Stimulated activated naive CD8-positive, alpha-beta T cell treated with anti-CD3 and anti-CD28 coated beads, Interleukin-15, amount 100 ng/mL, for 72 hours (primary cell): ENCODE results near the gene SYNGR3.
"Not testable (repeated sequence)": the region's sequence is repeated elsewhere in the genome, so short reads cannot be mapped to it uniquely, and the experiment has no call there.

Experiments used
- ATAC-seq: fragments of 150-1000 bp; cut with Tn5 transposase; 2 replicates; pipeline ENCODE4 v1.10.0; 2021; ENCODE audit warnings: mild to moderate bottlenecking, moderate library complexity
- DNase-seq, 2 donors: peaks; one replicate each; pipeline ENCODE4 v3.0.0; 2021 to 2022
- H3K27ac Mint-ChIP-seq, 2 donors: one replicate each; pipeline ENCODE4 v1.8.0; 2022; ENCODE audit warnings: mild to moderate bottlenecking in 2 of 2, mixed read lengths in 2 of 2, moderate library complexity in 2 of 2
- H3K27me3 Mint-ChIP-seq: one replicate; pipeline ENCODE4 v1.8.0; 2022; ENCODE audit warnings: mixed read lengths
- H3K4me1 Mint-ChIP-seq: one replicate; pipeline ENCODE4 v1.8.0; 2022; ENCODE audit warnings: mild to moderate bottlenecking, mixed read lengths
- H3K4me3 Mint-ChIP-seq, 2 donors: one replicate each; pipeline ENCODE4 v1.8.0; 2022; ENCODE audit warnings: mild to moderate bottlenecking in 2 of 2, mixed read lengths in 2 of 2, moderate library complexity in 1 of 2
- H3K9me3 Mint-ChIP-seq, 2 donors: one replicate each; pipeline ENCODE4 v1.8.0; 2022; ENCODE audit warnings: mixed read lengths in 2 of 2

The SYNGR3 gene

GRCh38 chr16:2005646-2006045 is 15.9 kb downstream of the SYNGR3 start:
- DNase-seq, result no peak
- Mint-ChIP-seq H3K27ac (peak overlapping the region in 1 of 2 donors; percentile 80), H3K9me3 (no peaks in the 10 kb centered on the region), H3K4me1 (peaks cover 59% of the 10 kb centered on the region), H3K27me3 (no peaks in the 10 kb centered on the region), H3K4me3 (peak overlapping the region in 1 of 2 donors; percentile 70)
- ATAC-seq, result no peak

- ATAC-seq, result no peak
- H3K27ac Mint-ChIP-seq, result peak overlapping the region in 1 of 2 donors; percentile 84
- no peak for DNase-seq
- H3K4me3 Mint-ChIP-seq, result peak overlapping the region; percentile 96 to 97
- H3K27me3 Mint-ChIP-seq, result no peaks in the 10 kb centered on the region
- peaks cover 59% of the 10 kb centered on the region for H3K4me1 Mint-ChIP-seq
- H3K9me3 Mint-ChIP-seq, result no peaks in the 10 kb centered on the region
Observed at GRCh38 chr16:2006317-2006716, 16.5 kb downstream of the SYNGR3 start.

- Mint-ChIP-seq H3K4me3 (peak overlapping the region; percentile 96 to 97), H3K27me3 (no peaks in the 10 kb centered on the region)
- DNase-seq, result no peak
Observed at GRCh38 chr16:2007081-2007836, 17.5 kb downstream of the SYNGR3 start.

GRCh38 chr16:2008009-2008526 is 18.3 kb downstream of the SYNGR3 start:
- Mint-ChIP-seq H3K4me3 (peak overlapping the region; percentile 96 to 97), H3K9me3 (no peaks in the 10 kb centered on the region), H3K27me3 (no peaks in the 10 kb centered on the region), H3K4me1 (peaks cover 59% of the 10 kb centered on the region), H3K27ac (peak overlapping the region; percentile 94 to 95)
- ATAC-seq (peak; percentile 40), DNase-seq (peak; percentile 31 to 58)

More at GRCh38 chr16:2007081-2007836, 17.5 kb downstream of the SYNGR3 start:
- Mint-ChIP-seq H3K4me1 (peaks cover 59% of the 10 kb centered on the region), H3K27ac (peak overlapping the region; percentile 94 to 95), H3K9me3 (no peaks in the 10 kb centered on the region)
- ATAC-seq, result no peak

- ATAC-seq, result peak; percentile 11
- H3K4me1 Mint-ChIP-seq, result peaks cover 59% of the 10 kb centered on the region
- peak; percentile 23 to 53 for DNase-seq
Observed at GRCh38 chr16:2008631-2009163, 18.9 kb downstream of the SYNGR3 start.

GRCh38 chr16:2009164-2009711 is 19.5 kb downstream of the SYNGR3 start:
- peak in 1 of 2 donors; percentile 31 for DNase-seq
- Mint-ChIP-seq H3K27me3 (no peaks in the 10 kb centered on the region), H3K4me3 (peak overlapping the region; percentile 96 to 97), H3K27ac (peak overlapping the region; percentile 94 to 95), H3K9me3 (no peaks in the 10 kb centered on the region), H3K4me1 (peaks cover 54% of the 10 kb centered on the region)
- ATAC-seq, result peak; percentile 47

More at GRCh38 chr16:2008631-2009163, 18.9 kb downstream of the SYNGR3 start:
- no peaks in the 10 kb centered on the region for H3K9me3 Mint-ChIP-seq
- peak overlapping the region; percentile 96 to 97 for H3K4me3 Mint-ChIP-seq
- H3K27me3 Mint-ChIP-seq, result no peaks in the 10 kb centered on the region
- peak overlapping the region; percentile 94 to 95 for H3K27ac Mint-ChIP-seq

GRCh38 chr16:2009791-2010510 is 20.2 kb downstream of the SYNGR3 start, which contains the start of gene ZNF598:
Gene ZNF598 (minus strand): TSS chr16:2009821.
- ATAC-seq, result peak; percentile 93
- Mint-ChIP-seq H3K27me3 (no peaks in the 10 kb centered on the region), H3K9me3 (no peaks in the 10 kb centered on the region), H3K4me1 (peaks cover 47% of the 10 kb centered on the region), H3K27ac (peak within 1 kb of the TSS; percentile 97), H3K4me3 (peak within 1 kb of the TSS; percentile 96 to 97)
- peak; percentile 76 to 79 for DNase-seq

- not testable (repeated sequence) for H3K27me3 Mint-ChIP-seq, H3K4me3 Mint-ChIP-seq, H3K9me3 Mint-ChIP-seq, DNase-seq, H3K27ac Mint-ChIP-seq, ATAC-seq
- peaks cover 29% of the 10 kb centered on the region for H3K4me1 Mint-ChIP-seq
Observed at GRCh38 chr16:2011726-2012125, 22.0 kb downstream of the SYNGR3 start.

GRCh38 chr16:2013527-2013926 is 23.8 kb downstream of the SYNGR3 start:
- H3K9me3 Mint-ChIP-seq, result no peaks in the 10 kb centered on the region
- H3K4me3 Mint-ChIP-seq, result no peak overlapping the region
- ATAC-seq, result no peak
- H3K27ac Mint-ChIP-seq, result no peak overlapping the region
- H3K4me1 Mint-ChIP-seq, result peaks cover 11% of the 10 kb centered on the region
- DNase-seq, result no peak
- peaks cover 9% of the 10 kb centered on the region for H3K27me3 Mint-ChIP-seq

- peak overlapping the region; percentile 52 to 59 for H3K27ac Mint-ChIP-seq
- H3K4me1 Mint-ChIP-seq, result peaks cover 9% of the 10 kb centered on the region
- no peaks in the 10 kb centered on the region for H3K9me3 Mint-ChIP-seq
- H3K4me3 Mint-ChIP-seq, result no peak overlapping the region
- ATAC-seq, result no peak
- H3K27me3 Mint-ChIP-seq, result peaks cover 27% of the 10 kb centered on the region
- no peak for DNase-seq
Observed at GRCh38 chr16:2015117-2015946, 25.6 kb downstream of the SYNGR3 start.

GRCh38 chr16:2015947-2016208 is 26.1 kb downstream of the SYNGR3 start:
- DNase-seq, result no peak
- Mint-ChIP-seq H3K4me1 (peaks cover 11% of the 10 kb centered on the region), H3K27ac (no peak overlapping the region), H3K27me3 (peaks cover 32% of the 10 kb centered on the region), H3K9me3 (no peaks in the 10 kb centered on the region), H3K4me3 (no peak overlapping the region)
- no peak for ATAC-seq

GRCh38 chr16:2016407-2016922 is 26.7 kb downstream of the SYNGR3 start:
- Mint-ChIP-seq H3K27ac (peak overlapping the region in 1 of 2 donors; percentile 48), H3K4me3 (no peak overlapping the region), H3K4me1 (peaks cover 17% of the 10 kb centered on the region), H3K27me3 (peaks cover 38% of the 10 kb centered on the region), H3K9me3 (no peaks in the 10 kb centered on the region)
- DNase-seq, result no peak
- ATAC-seq, result no peak

- Mint-ChIP-seq H3K4me1 (peaks cover 43% of the 10 kb centered on the region), H3K27ac (peak within 1 kb of the TSS in 1 of 2 donors; percentile 59), H3K9me3 (no peaks in the 10 kb centered on the region), H3K4me3 (peak within 1 kb of the TSS; percentile 71 to 86), H3K27me3 (peaks cover 55% of the 10 kb centered on the region)
- DNase-seq, result peak; percentile 40 to 41
- peak; percentile 33 for ATAC-seq
Observed at GRCh38 chr16:2019518-2019920, 29.7 kb downstream of the SYNGR3 start, which contains the start of gene NPW. Gene NPW (plus strand): TSS chr16:2019785.

GRCh38 chr16:2019921-2020831 is 30.4 kb downstream of the SYNGR3 start:
- no peaks in the 10 kb centered on the region for H3K9me3 Mint-ChIP-seq
- peaks cover 60% of the 10 kb centered on the region for H3K27me3 Mint-ChIP-seq
- ATAC-seq, result no peak
- peaks cover 44% of the 10 kb centered on the region for H3K4me1 Mint-ChIP-seq
- no peak for DNase-seq
- peak overlapping the region in 1 of 2 donors; percentile 59 for H3K27ac Mint-ChIP-seq
- peak overlapping the region; percentile 71 to 86 for H3K4me3 Mint-ChIP-seq
